ENCODE data around the gene RTP1. TPM values are rescaled to one million over a fixed set of nuclear protein-coding genes. Genes with fewer than 3 reads are reported as not detected.
A peak's percentile ranks its signal among the peaks of the same experiment; 100 is the strongest.
"Not testable (repeated sequence)": the region's sequence is repeated elsewhere in the genome, so short reads cannot be mapped to it uniquely, and the experiment has no call there.

Gene RTP1
- total RNA-seq, 1 donor from 2014 or later: not detected

DNA sequence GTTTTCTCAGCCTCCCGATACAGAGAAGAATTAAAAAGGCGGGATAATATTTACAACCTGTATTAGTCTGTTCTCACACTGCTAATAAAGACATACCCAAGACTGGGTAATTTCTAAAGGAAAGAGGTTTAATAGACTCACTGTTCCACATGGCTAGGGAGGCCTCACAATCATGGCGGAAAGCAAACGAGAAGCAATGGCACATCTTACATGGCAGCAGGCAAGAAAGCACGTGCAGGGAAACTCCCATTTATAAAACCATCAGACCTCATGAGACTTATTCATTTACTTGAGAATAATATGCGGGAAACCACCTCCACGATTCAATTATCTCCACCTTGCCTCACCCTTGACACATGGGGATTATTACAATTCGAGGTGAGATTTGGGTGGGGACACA is 30.5 kb upstream of the RTP1 start:
- Histone ChIP-seq H3K27me3 (ENCODE audit: control insufficient read depth, insufficient read depth, low read length) (no peaks in the 10 kb centered on the region), H3K36me3 (ENCODE audit: control insufficient read depth, insufficient read depth, low read length) (no peaks in the 10 kb centered on the region), H3K4me3 (ENCODE audit: low read depth, low read length) (no peak overlapping the region)
- TF ChIP-seq, protein P1, sequence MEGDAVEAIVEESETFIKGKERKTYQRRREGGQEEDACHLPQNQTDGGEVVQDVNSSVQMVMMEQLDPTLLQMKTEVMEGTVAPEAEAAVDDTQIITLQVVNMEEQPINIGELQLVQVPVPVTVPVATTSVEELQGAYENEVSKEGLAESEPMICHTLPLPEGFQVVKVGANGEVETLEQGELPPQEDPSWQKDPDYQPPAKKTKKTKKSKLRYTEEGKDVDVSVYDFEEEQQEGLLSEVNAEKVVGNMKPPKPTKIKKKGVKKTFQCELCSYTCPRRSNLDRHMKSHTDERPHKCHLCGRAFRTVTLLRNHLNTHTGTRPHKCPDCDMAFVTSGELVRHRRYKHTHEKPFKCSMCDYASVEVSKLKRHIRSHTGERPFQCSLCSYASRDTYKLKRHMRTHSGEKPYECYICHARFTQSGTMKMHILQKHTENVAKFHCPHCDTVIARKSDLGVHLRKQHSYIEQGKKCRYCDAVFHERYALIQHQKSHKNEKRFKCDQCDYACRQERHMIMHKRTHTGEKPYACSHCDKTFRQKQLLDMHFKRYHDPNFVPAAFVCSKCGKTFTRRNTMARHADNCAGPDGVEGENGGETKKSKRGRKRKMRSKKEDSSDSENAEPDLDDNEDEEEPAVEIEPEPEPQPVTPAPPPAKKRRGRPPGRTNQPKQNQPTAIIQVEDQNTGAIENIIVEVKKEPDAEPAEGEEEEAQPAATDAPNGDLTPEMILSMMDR (IDR thresholded peaks at IDR 0.05; ENCODE audit: insufficient read depth, low read length, severe bottlenecking): no peak
- no peak for FAIRE-seq
- DNase-seq (ENCODE audit: low read depth): no peak

DNA sequence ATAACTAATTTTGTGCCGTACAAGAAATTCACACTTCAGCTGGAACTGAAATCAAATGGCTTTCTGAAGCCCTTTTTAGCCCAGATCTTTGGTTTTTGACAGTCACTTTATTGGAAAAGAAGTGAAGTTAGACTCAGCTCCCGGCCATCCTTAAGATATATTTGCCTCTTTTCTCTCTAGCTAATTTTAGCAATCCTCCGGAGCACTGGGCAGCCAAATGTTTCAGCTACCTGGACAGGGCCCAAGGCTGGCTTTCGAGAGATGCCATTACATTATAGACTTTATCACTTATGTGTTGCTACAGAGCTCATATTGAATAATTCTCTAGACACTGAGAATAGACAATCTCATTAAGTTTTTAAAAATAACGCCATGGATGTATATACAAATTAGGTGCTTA is 29.5 kb upstream of the RTP1 start:
- H3K4me3 ChIP-seq (ENCODE audit: low read depth, low read length): no peak overlapping the region
- DNase-seq (ENCODE audit: low read depth) (no peak), FAIRE-seq (no peak)
- TF ChIP-seq, protein P1 (IDR thresholded peaks at IDR 0.05; ENCODE audit: insufficient read depth, low read length, severe bottlenecking): no peak
- no peaks in the 10 kb centered on the region for H3K27me3 ChIP-seq (ENCODE audit: control insufficient read depth, insufficient read depth, low read length)
- H3K36me3 ChIP-seq (ENCODE audit: control insufficient read depth, insufficient read depth, low read length): no peaks in the 10 kb centered on the region

DNA sequence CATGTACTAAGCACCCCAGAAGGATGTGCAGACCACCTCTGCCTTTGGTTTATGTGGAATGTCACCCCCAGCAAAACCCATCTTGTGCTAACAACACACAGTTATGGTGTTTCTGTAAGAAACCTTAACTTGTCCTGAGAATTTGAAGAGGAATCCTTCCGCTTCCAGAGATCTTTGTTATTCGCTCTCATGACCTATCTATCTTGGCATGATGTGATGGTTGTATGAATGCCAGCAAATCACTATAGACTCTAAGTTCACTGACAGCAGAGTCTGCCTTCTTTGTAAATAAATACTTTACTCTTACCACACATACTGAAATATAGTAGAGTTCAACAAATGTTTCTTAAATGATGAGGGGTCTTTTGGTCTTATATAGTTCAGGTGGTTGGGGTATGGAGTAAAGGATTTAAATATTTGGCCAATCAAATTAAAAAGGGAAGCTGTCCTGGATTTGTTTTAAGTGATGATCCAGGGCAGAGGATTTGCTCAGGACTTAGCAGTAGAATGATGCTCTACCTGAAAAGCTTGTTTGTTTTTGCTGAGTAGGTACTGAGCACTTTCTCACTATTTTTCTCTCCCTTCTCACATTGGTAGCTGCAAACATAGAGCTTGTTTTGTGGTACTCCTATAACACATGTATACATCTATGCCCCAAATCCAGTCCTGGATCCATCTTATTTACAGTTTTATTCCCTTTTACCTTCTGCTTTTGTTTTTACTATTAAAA is 27.9 kb upstream of the RTP1 start:
- TF ChIP-seq, protein P1 (IDR thresholded peaks at IDR 0.05; ENCODE audit: insufficient read depth, low read length, severe bottlenecking): no peak
- no peak for FAIRE-seq

DNA sequence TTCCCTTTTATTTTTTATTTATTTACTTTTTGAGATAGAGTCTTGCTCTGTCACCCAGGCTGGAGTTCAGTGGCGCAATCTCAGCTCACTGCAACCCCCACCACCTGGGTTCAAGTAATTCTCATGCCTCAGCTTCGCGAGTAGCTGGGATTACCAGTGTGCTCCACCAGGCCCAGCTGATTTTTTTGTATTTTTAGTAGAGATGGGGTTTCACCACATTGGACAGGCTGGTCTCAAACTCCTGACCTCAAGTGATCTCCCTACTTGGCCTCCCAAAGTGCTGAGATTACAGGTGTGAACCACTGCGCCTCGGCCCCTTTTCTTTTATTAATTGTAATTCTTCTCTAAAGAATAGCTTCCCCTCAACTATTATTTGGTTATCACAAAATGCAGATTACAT is 26.4 kb upstream of the RTP1 start:
- not testable (repeated sequence) for DNase-seq (ENCODE audit: low read depth); H3K27me3 ChIP-seq (ENCODE audit: control insufficient read depth, insufficient read depth, low read length); H3K4me3 ChIP-seq (ENCODE audit: low read depth, low read length); H3K36me3 ChIP-seq (ENCODE audit: control insufficient read depth, insufficient read depth, low read length); FAIRE-seq

More for the DNA sequence above, 27.9 kb upstream of the RTP1 start:
- Histone ChIP-seq H3K36me3 (ENCODE audit: control insufficient read depth, insufficient read depth, low read length) (no peaks in the 10 kb centered on the region), H3K27me3 (ENCODE audit: control insufficient read depth, insufficient read depth, low read length) (no peaks in the 10 kb centered on the region), H3K4me3 (ENCODE audit: low read depth, low read length) (no peak overlapping the region)
- peak; percentile 28 for DNase-seq (ENCODE audit: low read depth)

DNA sequence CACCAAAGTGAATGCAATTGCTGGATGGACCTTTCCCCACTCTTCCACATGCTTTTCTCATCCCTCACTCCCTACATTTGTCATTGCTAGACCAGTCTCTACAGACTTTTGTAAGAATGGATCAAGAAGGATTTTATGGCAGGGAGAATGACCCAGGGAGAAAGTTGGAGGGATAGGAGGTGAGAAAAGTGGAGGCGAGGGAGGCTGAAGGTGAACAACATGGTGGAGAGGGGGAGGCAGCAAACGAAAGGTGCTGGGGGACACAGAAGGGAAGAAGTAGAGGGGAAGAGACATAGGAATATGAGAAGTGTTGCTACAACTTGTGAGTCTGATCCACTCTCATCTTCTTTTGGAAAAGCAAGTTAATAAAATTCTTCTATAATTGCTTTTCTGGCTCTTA is 24.4 kb upstream of the RTP1 start:
- Histone ChIP-seq H3K4me3 (ENCODE audit: low read depth, low read length) (no peak overlapping the region), H3K36me3 (ENCODE audit: control insufficient read depth, insufficient read depth, low read length) (no peaks in the 10 kb centered on the region), H3K27me3 (ENCODE audit: control insufficient read depth, insufficient read depth, low read length) (no peaks in the 10 kb centered on the region)
- TF ChIP-seq, protein P1 (IDR thresholded peaks at IDR 0.05; ENCODE audit: insufficient read depth, low read length, severe bottlenecking): no peak
- FAIRE-seq (no peak), DNase-seq (ENCODE audit: low read depth) (no peak)

DNA sequence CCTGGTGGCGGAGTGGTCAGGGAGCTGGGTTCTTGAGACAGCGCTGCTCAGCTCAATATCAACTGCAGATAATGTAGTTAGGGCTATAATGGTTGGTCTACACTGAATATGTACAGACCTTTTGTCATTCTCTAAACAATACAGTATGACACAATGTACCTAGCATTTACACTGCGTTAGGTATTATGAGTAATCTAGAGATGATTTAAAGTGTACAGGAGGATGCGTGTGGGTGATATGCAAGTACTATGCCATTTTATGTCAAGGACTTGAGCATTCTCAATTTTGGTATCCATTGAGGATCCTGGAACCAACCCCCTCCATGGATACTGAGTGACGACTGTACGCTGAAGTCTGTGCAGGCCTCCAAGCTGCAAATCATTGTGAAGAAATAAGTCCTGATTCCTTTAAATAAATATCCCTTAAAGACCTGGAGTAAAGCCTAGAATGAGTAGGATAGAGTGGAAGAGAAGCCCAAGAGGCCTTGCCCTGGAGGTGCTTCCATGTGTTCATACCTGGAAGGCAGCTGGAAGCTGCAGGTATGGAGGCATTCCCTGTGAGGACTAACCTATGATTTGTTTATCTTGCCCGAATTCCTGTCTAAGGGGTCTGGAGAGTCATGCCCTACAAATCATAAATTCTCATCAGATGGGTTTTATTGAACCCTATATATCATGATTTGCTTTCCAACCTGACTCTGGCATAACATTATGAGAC is 15.7 kb upstream of the RTP1 start:
- no peak for FAIRE-seq
- peak; percentile 84 for DNase-seq (ENCODE audit: low read depth)

More for the DNA sequence above, 15.7 kb upstream of the RTP1 start:
- TF ChIP-seq, protein P1 (IDR thresholded peaks at IDR 0.05; ENCODE audit: insufficient read depth, low read length, severe bottlenecking): no peak
- Histone ChIP-seq H3K36me3 (ENCODE audit: control insufficient read depth, insufficient read depth, low read length) (no peaks in the 10 kb centered on the region), H3K27me3 (ENCODE audit: control insufficient read depth, insufficient read depth, low read length) (no peaks in the 10 kb centered on the region), H3K4me3 (ENCODE audit: low read depth, low read length) (no peak overlapping the region)

All from bronchial epithelial cell (primary cell).